NCI-H526 (cell line): ENCODE results near the gene CFAP45.
"Not testable (repeated sequence)": the region's sequence is repeated elsewhere in the genome, so short reads cannot be mapped to it uniquely, and the experiment has no call there.

ENCODE experiments used
- DNase-seq, 2 experiments: peaks; one replicate each; lab custom pipeline; 2025; lab: John Stamatoyannopoulos, UW

The CFAP45 gene

DNA sequence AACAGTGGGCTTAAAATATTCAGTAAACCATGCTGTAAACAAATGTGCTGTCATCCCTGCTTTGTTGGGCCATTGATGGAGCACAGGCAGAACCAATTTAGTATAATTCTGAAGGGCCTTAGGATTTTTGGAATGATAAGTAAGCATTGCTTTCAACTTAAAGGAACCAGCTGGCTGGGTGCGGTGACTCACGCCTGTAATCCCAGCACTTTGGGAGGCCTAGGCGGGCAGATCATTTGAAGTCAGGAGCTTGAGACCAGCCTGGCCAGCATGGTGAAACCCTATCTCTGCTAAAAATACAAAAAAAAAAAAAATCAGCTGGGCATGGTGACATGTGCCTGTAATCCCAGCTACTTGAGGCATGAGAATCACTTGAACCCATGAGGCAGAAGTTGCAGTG lies 4.1 kb upstream of the CFAP45 start:
- DNase-seq = not testable (repeated sequence)

DNA sequence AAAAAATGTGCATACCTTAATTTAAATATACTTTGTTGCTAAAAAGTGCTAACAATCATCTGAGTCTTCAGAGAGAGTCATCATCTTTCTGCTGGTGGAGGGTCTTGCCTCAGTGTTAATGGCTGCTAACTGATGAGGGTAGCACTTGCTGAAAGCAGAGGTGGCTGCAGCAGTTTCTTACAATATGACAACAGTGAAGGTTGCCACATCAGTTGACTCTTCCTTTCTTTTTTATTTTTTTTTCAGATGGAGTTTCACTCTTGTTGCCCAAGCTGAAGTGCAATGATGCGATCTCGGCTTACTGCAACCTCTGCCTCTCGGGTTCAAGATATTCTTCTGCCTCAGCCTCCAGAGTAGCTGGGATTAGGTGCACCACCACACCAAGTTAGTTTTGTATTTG lies 2.6 kb upstream of the CFAP45 start:
- no peak for DNase-seq

DNA sequence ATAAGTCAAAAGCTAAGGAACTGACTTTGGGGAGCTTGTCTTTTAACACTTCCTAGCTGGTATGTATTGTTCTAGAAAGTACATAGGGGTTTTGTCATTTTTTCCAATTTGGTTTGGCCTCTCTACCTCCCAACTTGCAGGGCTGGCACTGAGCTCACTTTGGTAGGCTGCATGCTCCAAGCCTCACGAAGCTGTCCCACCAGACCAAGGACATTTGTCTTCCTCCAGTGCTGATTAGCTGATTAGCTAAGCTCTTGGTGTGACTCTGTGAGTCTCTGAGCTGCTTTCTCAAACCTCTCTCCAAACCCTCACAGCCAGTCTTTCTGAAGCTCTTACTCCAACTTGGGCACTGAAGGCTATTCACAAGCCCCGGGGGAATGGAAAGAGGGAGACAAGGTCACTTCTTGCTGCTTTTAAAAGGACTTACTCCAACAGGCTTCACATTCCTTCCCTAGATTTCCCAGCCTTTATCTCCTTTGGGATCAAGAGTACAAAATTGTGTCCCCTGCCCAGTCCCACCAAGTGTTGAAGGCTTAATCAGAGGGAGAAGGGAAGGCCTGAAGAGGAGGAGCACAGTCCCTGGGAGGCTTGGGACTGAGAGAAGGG lies 893 bp upstream of the CFAP45 start:
- DNase-seq = peak in 1 of 2 experiments; percentile 33

DNA sequence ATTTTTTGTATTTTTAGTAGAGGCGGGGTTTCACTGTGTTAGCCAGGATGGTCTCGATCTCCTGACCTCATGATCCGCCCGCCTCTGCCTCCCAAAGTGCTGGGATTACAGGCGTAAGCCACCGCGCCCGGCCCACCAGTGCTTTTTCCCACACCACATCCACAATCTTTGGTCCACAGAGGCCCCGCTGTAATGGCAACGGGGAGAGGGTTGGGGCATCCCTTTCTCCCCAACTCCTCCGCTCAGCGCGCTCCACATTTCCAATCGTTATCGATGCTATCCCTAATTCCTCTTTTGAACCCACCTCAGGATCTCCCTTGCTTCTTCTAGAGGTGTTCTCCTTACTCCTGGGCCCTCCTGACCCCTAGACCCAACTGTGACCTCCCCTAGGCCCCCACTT lies 331 bp downstream of the CFAP45 start:
- not testable (repeated sequence) for DNase-seq

DNA sequence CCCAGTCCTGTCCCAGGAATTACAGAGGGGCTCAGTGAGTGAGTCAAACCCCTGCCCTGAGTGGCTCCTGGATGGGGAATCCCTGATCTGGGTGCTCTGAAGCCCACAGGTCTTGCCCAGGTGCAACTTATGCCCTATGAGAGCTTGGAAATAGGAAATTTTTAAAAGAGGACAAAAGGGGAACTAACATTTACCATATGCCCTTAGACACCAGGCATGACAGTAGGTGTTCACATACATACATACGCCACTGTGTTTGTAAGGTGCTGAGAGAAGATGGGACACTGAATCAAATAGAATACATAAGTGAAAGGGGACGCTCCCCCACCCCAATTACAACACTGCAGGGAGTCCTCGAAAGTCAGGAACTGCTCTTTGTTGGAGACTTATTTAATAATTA lies 1.4 kb downstream of the CFAP45 start:
- DNase-seq = no peak

DNA sequence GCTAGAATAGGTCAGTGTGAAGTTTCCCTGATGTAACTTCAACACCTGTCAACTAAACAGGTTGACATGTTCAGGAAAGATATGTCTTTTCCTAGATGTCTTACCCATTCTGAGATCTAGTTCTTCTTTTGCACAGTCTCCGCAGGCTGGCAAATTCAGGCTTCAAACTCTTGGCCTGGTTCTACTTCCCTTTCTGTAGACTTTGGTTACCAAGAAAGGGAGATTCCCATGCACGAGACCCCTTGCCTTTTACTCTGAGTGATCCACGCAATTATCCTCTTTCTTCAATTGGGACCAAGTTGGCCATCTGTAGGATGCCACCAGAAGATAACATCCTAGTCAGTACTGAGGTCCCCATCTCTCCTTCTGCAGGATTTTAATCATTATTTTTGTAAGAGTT lies 2.0 kb downstream of the CFAP45 start:
- DNase-seq = no peak

DNA sequence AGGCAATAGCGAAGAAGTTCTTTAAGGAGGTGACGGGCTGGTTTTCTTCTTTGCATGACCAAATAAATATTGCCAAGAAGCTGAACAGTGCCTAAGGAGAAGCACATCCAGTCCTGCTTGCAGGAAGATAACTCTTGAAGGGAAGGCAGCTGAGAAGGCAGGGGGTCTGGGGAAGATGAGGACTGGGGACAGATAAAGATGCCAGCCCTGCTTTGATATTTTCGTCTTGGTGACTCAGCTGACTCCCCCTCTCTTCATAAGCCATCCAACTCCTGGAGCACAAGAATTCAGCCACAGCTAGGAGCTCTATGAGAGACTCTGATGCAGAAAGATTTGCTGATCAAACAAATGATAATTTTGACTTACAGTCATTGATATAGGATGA lies 3.4 kb downstream of the CFAP45 start:
- no peak for DNase-seq

DNA sequence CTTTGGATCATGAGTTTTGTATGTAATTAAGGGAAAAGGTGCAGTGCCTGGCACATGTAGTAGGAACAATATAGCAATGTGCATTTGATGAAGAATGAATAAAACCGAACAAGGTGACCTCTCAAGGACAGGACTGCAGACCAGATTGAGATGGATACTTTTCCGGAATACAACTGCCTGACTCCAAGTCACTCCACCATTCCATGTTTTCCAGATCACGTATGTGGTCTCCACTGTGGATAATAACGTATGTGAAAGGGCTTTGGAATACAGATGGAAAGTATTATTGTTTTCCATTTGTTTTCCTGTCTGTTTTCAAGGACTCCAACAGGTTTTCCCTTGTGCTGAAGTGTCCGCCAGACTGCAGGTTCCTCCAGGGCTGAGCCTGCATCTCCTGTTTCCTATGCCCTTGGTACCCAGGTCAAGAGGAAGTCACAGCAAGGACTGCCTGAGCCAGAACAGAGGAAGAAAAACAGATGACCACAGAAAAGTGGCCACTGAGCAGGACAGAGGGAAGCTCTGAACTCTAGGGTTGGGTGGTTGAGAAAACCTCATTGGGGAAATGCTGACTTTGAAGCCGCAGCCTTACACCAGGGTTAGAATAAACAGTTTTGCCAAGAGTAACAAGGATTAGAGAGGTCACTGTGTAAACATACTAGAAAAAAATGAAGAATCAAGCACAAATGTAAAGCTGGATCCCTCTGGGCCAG lies 4.0 kb downstream of the CFAP45 start:
- DNase-seq = no peak

DNA sequence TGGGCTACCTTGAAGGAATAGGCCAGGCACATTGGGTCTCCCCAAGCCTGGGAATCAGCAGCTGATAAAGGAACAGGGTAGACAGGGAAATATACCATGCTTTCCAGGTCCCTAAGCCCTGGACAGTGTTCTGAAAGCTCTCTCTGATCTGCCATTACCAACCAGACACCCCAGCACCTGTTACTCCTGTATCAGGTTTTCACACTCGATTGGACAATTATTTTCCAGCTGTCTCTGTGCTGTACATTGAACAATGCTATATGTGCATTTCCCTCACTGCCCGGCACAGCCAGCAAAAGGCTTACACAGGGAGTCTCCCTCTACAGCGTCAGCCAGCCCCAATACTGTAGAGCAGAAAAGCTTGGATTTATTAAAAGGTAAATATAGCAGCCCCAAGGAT lies 4.7 kb downstream of the CFAP45 start:
- no peak for DNase-seq

DNA sequence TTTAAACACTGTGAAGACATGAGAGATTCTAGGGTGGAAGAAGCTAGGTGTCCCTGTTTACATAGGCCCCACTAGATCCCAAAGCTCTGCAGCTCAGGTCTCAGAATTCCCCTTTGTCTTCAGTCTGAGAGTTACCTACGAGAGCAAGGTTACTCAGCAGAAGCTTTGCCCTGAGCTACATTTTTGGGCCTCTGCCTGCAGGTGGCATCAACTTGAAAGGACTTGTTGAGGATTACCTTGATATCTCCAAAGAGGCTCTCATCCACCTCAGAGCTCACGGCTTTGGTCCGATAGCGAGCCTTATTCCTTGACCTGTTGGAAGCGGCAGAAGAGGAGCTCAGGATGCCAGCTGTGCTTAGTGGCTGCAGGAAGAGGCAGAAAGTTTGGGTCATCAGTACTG lies 7.0 kb downstream of the CFAP45 start:
- peak in 1 of 2 experiments; percentile 26 for DNase-seq

DNA sequence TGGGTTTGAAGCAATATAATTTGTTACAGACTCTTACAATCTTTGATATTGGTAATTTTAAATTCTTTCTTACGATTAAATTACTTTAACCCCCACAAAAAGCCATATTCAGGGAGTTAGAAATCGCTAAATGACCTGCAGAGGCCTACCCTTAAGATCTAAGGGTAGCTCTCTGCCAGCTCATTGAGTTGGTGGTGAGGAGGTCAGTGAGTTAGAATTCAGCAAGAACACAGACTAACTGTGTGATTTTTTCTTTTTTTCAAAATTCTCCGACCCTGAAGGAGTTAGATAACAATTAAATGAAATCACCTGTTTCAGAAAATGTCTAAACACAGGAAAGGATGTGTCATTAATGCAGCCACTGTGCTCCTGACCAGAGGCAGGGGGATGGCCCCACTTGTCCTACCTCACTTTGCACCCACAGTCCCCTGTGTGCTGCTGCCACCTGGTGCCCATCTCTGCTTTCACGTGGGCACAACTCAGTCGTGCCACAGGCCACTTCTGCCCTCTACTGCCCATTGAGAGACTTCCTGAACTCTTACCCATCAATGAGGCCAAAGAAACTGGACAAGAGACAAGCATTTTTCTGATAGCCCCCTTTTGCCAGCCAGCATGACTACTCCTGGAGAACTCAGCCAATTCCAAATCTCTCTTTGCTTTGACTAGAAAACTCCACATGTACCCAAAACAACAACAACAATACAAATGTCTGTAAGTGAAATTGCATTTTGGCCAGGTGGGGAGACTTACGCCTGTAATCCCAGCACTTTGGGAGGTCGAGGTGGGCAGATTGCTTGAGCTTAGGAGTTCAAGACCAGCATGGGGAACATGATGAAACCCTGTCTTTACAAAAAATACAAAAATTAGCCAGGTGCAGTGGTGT lies 8.4 kb downstream of the CFAP45 start:
- DNase-seq = peak; percentile 79 to 96

DNA sequence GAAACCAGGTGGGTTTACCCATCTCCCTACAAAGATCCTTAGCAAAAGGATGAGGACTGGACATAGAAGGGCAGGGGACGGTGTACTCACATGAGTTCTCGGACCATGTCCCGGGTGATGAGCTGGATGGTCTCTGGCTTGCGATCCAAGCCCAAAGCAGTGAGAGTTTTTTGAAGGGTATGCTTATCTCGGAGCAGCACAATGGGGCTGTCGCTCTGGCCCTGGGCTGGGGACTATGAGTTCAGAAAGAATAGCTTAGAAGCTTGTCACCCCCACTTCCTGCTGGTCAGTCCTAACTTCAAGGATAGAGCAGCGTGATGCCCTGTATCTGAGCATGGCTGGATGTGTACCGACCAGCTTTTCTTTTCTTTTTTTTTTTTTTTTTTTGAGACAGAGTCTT lies 9.6 kb downstream of the CFAP45 start:
- no peak for DNase-seq

DNA sequence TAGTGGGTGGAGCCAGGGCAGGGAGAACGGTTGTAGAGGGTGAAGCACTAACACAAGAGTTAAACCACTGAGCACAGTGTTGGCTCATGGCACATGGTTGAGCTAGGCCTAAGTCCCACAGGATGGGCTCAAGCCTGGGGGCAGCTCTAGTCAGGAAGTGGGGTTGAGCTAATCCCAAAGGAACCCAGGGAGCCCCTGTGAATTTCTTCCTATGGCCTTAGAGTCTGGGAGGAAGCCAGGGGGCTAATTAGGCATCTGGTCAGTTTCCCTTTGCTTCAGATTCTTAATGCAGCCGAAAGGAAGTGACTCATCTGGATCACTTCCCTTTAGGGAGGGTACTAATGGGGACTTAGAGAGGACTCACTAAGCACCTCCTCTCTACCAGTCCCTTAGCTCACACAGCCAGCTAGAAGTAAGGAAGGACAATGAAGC lies 10.1 kb downstream of the CFAP45 start:
- no peak for DNase-seq

DNA sequence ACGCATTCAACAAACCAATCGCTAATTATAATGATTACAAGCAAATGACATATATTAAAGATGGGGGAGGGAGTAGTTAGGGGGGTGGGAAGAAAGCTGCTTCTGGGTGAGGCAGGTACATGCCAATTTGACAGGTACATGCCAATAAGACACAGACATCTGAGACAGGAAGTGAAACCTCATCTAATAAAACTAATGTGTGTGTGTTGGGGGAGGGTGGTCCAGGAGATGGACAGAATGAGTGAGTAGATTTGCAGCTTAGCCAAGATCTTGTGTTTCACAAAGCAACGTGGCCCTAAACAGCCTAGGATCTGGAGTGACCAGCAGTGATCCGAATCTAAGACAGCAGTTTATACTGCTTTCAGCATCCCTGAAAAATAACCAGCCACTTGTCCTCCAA lies 10.8 kb downstream of the CFAP45 start:
- DNase-seq = no peak

DNA sequence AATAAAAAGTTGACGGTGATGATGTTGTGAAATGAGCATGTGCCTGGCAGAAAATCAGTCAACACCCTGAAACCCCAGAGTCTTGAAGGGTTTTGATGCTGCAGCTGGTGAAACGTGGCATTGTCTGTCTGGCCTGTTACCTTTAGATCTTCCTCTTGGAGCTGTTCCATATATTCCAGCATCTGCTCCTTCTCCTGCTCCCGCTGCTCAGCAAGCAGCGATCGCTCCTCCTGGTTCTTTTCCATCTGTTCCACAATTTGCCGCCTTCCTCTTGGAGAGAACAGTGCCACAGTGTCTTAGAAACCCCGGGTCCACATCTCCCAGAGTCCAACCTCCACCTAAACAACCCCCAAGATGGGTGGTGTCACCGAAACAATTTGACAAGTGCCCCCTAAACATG lies 15.7 kb downstream of the CFAP45 start:
- no peak for DNase-seq

DNA sequence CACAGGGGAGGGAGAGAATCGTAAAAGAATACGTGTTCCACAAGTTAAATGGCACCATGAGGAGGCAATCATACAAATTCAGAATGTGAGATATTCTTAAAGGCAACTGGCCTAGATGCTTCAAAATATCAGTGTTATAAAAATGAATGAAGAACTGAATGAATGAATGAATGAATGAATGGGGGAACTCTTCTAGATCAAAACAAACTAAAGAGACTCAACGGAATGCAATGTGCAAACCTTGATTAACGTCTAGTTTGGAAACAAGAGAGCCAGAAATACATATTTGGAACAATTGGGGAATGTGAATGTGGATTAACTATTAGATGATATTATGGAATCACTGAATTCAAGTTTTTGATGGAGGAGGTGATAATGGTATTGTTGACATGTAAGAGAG lies 16.8 kb downstream of the CFAP45 start:
- DNase-seq = no peak

DNA sequence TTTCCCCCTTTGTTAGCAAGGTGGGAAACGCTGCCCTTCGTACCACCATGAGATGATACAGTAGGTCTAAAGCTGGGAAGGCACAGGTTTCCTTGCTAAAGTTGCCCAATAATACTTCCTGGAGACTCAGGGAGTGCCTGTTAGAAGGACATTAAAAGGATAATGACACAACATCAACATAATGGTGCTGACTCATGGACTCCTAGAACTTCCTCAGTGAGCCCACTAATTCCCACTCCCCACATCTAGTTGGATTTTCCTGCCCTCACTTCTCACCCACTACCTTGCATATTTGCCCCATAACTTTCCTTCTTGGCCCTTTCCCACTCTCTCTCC lies 17.5 kb downstream of the CFAP45 start:
- DNase-seq = no peak

DNA sequence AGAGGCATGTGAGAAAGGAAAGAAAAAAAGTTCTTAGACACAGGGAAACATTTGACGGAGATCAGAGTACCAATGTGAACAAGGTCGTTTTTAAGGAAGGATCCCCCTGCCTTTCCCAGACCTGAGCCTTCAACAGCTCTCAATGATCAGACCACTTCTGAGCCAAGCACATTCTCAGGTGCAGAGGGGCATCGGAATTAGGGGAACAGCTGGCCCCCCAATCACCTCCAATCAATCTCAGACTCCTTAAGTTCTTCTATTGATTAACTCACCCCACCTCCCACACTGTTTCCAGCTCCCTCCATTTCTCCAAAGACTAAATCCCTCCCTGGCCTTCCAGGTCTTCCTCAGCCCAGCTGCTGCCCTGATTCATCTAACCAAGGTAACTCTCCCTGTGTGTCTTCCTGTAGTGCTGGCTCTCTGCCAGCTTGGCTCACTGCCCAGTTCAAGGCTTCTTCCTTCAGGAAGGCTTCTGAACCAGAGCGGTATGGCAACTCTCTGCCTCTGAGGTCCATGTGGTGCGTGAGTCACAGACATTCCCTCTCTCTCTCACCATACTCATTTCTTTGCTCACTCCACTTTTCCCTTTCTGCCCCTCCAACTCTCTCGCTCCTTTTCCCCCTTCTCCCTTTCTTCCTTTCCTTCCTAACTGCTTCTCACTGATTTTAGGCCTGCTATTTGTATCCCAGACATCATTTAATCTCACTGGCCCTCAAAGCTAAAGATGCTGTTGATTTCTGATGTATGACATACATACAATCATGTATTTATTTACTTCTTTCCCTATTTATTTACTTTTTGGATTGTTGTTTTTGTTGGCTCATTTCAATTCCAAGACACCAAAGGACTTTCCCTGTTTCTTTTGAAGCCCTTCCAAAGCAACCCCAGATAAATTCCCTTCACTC lies 18.1 kb downstream of the CFAP45 start:
- DNase-seq = peak; percentile 56 to 74

DNA sequence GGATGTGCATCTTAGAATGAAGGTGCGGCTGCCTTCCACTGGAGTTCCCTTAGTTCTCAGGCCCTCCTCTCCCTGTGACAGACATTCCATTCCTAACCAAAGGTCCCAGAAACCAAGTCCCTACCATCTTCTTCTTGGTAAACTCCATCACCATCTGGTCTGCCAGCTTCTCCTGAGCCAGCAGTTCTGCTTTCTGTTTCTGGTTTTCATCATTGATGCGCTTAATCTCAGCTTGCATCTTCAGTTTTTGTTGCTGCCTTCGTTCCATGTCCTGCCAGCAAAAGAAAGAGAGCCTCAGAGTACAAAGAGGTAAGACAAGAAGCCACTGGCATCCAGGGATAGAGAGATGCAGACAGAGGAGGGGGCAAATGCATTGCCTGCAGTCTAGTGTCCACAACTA lies 19.5 kb downstream of the CFAP45 start:
- no peak for DNase-seq

DNA sequence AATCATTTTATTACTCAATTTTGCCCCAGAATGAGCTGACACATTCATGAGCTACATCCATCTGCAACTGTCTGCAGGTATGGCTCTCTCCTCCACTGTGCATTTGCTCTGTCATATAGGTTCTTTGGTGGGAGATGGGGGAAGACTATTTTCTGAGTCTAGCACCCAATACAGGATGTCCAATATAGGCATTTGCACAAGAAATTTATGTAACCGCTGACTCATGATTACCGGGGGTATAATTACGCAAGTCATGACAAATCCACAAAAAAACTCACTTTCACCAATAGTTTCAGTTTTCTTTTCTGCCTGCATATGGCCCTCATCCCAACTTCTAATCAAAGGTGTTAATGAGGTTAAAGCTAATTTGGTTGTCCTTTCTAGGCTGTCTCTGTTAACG lies 20.0 kb downstream of the CFAP45 start:
- no peak for DNase-seq

DNA sequence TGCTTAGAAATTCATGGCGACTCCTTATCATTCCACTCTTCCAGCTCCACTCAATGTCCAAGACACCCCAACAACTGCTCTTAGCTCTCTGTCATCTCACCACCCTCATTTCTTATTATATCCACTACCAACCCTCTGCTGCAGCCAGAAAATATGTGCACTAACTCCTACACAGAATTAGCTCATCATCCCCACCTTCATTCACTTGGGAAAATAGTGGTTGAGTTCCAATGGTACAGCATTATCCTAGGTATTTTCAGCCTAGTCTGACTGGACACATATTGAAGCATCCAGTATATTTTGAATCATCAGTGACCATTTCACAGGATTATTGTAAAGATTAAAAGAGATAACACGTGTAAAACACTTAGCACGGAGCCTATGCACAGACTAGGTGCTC lies 20.8 kb downstream of the CFAP45 start:
- DNase-seq = no peak
